Activated effector memory CD4-positive, alpha-beta T cell treated with anti-CD3 and anti-CD28 coated beads, Interleukin-2, amount 50 U/mL, for 16 hours (primary cell): ENCODE measurements around the gene ERC2.

Experiments
- DNase-seq: peaks from one replicate; pipeline ENCODE4 v3.0.0-alpha.2; 2020

ERC2 gene

GRCh38 chr3:55559500-55560423, 908.5 kb downstream of the ERC2 start:
- no peak for DNase-seq

- DNase-seq = no peak
Measured at GRCh38 chr3:55558316-55558715, 910.0 kb downstream of the ERC2 start.

- no peak for DNase-seq
Measured at GRCh38 chr3:55557549-55557948, 910.7 kb downstream of the ERC2 start.

- DNase-seq = no peak
Measured at GRCh38 chr3:55556619-55557537, 911.4 kb downstream of the ERC2 start.

DNA sequence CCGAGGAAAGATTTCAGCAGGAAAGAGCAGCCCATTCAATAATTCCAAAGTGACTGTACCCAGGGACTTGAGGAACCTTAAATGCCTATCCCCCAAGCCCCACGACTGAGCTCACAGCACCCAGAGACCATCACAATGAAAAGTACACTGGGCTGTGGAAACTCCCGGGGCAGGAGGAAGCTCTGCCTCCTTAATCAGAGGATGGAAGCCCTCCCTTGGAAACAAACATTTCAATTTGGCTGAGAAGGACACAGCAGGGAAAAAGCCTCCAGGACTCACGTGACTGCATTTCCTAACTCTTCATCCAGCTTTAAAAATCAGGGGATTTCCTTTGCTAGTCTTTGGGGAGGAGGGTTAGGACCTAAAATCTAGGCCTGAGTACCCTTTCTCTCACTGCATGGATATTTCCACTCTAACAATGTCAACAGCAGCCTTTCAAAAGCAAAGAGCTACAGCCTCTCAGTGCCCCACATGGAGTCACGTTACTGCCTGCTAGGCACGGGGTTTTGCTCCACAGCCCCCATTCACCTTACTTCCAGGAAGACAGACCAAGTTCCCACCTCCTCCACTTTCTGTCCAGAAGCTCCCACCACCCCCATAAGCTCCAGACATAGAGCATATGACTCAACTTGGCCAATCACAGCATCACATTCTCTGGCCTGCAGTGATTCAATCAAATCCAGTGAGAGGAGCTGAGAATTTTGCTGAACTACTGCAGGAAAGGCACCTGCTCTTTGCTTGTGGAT, 912.2 kb downstream of the ERC2 start:
- DNase-seq = no peak

- no peak for DNase-seq
Measured at GRCh38 chr3:55554634-55555425, 913.4 kb downstream of the ERC2 start.

DNA sequence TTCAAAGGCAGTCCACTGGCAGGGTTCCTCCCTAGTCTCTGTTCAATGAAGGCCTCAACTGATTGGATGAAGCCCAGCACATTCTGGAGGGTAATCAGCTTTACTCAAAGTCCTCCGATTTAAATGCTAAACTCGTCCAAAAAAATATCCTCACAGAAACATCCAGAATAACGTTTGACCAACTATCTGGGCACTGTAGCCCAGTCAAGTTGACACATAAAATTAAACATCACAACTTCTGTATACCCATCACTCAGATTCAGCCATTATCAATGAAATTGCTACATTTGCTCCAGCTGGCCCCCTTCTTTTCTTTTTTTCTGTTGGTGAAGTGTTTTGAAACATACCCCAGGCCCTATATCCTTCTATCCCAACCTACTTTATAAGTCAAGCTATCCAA, 916.6 kb downstream of the ERC2 start:
- no peak for DNase-seq

DNA sequence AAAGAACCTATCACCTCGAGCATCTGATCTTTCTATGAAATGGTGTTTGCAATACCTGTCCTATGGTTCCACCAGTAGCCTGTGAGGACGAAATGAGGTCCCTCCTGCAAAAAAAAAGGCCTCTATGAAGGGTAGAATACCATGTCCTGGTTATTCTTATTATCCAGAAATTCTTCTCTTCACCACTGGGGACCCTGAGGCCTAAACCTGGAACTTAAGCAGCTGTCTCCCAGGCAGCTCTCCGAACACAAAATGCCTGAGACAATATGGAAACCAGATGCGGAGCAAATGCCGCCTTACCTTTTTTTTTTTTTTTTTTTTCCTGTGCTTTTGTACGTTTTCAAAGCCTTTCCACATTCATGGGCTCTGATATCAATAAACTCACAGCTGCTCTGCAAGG, 919.1 kb downstream of the ERC2 start:
- no peak for DNase-seq

DNA sequence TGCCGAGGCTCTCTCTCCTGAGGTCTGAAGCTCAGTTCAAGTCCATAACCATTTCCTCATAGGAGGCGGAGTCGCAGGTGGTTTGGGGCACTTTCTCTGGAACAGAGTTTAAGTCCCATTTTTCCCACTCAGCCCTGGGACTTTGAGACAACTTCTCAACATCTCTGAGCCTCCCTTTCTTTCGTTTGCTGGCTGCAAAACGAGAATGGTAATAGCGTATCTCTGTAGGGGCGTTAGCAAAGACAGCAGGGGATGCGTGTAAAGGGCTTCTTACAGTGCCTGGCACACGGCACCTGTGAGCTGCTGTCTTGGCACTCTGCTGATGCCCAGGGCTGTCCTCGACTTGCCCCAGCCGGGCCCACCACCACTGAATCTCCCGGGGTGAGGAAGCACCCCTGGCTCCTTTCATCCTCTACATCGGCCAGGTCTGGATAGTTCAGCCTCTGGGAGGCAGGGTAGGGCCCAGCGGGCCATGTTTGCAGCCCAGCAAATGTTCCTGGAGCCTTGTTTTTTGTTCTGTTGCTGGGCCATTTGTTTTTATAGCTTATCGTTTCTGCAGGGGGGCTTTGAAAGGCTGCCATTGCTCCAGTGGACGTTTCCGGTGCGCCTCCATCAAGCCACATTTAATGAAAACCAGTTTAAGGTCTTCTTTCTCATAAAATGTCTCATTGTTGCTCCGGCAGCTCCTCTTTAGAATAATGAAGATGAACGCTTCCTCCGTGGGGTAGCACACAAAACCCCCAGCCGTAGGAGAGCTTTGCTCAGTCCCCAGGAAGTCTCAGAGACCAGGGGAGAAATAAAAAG, 921.2 kb downstream of the ERC2 start:
- no peak for DNase-seq

DNA sequence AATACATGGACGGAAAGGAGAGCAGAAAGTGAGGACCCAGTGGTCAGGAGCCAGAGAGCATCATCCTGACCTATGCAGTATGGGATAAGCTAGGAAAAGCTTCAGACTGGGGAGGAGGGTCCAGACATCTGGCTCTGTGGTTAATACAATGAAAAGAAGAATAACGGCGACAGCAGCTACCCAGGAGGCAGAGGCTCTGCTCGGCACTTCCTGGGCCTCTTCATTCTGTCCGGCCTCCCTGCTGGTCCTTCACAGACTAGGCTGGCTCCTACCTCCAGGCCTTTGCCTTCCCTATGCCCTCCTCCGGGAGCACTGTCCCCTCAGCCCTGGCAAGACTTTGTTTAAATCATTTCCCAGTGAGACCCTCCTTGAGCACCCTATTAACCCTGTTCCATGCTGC, 922.3 kb downstream of the ERC2 start:
- no peak for DNase-seq

DNA sequence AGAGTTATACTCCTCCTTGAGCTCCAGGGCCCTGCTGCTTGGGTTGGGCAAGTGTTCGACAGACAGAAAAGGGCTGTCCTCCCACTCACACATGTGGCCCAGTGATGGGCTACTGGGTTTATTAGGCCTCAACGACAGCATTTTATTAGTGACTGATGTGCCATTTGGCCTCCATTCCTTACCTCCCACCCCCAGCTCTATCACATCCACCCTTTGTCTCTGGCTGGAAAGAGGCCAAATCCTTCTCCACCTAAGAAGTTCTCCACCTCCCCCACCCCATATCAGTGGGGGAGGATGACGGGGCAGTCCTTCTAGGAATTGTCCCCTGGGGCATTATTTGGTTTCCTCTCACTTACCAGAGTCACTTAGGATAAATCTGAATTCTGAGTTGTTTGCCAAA, 924.0 kb downstream of the ERC2 start:
- DNase-seq = no peak

DNA sequence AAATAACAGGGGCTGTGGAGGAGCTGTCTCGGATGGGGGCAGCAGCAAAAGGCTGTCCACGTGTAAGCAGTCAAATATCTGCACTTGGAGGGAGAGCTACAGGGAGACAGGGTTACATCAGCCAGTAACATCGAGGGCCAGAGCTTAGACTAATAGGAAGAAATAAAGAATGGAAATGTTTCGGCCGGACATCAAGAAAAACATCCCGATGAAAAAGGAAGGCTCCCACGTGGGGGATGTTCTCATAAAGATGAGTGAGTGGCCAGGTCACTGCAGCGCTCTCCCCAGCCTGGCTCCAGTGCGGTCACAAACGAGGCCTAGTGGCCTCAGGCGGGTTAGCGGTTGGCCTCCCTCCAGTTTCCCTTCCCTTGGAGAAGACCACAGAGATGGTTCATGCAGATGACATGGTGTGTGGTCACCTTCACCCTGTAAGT, 925.1 kb downstream of the ERC2 start:
- DNase-seq = no peak

DNA sequence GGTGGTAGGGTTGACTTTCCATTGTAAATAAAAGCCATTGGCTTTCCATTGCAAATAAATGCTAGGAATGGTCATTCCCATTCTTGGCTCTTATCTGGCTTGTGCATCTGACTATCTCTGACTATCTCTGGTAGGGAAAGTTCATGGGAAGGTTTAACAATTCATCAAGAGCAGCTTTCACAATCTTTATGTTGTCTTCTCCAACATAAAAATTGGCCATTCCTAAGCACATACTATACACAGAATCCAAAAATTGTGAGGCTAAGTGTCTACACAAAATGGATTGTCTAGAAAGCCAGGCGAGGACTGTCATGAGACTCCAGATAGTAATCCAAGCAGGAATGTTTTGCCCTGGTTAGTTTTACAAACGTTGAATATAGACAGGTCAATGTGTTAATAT, 926.8 kb downstream of the ERC2 start:
- no peak for DNase-seq

GRCh38 chr3:55541016-55541415, 927.3 kb downstream of the ERC2 start:
- no peak for DNase-seq

DNA sequence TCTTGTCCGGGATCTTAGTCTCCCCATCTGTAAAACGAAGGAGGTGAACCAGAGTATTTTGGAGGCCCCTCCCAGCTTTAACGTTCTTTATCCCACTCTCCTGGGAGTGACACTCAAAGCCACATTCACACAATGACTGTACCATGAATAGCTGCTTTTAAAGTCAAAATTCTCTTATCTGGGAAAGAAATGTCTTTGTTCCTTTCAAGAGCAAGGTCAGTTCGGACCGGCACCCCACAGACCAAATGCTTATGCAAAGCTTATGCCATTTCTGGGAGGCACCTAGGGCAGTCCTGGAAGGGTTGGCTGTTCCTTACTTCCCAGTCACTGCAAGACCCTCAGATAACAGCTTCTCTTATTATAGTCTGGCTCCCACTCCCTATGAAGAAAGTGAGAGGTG, 927.7 kb downstream of the ERC2 start:
- no peak for DNase-seq

GRCh38 chr3:55538158-55538557, 930.1 kb downstream of the ERC2 start:
- no peak for DNase-seq

DNA sequence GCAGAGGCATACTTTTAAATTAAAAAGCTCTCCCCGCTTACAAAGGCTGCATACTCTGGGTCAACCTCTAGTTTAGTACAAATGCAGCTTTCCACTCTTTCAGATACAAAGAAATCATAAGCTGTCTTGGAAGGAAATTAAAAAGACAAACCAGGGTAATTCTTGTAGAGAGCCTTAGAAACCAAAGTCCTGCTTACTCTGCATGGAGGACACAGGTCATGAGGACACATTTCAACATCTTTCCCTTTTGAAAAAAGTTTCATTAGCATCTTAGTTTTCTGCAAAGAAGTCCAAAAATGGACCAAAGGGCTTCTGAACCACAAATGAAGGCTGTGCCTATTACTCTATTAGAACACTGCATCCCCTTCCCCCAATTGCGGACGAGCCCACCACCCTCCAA, 930.7 kb downstream of the ERC2 start:
- no peak for DNase-seq

- no peak for DNase-seq
Measured at GRCh38 chr3:55537129-55537528, 931.1 kb downstream of the ERC2 start.

DNA sequence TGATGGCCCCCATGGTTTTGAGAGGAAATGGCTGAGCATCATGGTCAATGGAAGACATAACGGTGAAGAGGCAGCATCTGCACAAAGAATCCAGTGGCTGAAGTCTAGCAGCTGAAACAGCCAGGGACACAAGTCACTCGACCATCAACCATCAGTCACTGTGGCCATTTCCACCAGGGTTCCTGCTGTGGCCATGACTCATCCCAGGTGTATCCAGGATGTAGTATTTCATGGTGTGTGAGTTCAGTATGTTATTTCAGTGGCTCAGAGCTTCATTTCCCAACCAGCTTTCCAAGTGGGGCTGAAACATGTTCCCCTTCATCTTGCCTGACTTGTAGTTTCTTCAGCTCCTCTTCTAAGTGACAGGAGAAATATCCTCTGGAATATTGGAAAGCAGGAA, 933.4 kb downstream of the ERC2 start:
- DNase-seq = no peak

DNA sequence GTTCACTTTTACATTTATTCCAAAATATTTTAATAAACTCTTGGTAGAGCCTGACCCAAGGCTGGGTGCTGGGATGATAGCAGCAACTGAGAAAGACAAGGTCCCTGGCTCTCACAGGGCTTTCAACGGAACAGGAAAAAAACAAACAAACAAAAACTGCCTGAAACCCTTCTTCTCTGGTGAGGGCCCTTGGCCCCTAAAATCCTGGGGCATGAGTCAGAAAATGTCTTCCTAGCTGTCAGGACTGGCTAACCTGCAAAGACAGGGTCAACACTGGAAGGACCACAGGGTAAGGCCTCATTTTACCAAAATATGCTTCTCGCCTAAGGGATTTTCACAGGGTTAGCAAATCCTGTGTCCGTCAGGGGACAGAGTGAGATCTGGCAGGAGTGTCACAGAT, 935.5 kb downstream of the ERC2 start:
- DNase-seq = no peak

GRCh38 chr3:55531321-55531720, 936.9 kb downstream of the ERC2 start:
- DNase-seq = no peak
